ENCODE results near the gene TADA2B.

The TADA2B gene

DNA sequence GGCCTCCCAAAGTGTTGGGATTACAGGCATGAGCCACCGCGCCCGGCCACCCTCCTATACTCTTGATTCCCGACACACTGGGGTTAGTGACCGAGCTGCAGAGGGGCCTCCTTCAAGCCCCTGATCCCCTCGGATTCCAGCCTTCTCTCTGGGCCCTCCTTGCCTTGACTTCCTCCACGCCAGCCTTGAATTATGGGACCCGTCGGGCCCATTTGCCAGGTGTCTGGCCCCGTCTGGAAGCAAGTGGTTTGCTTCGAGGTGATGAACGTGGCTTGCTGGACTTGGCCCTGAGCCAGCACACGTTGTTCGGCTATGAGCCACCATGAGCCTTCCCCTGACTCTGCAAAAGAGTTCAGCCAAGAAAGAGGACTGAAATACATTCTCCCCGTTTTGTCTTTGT lies 62.1 kb downstream of the TADA2B start:
- no peak overlapping the region for H3K4me3 ChIP-seq (ENCODE audit: low read depth, low read length)

DNA sequence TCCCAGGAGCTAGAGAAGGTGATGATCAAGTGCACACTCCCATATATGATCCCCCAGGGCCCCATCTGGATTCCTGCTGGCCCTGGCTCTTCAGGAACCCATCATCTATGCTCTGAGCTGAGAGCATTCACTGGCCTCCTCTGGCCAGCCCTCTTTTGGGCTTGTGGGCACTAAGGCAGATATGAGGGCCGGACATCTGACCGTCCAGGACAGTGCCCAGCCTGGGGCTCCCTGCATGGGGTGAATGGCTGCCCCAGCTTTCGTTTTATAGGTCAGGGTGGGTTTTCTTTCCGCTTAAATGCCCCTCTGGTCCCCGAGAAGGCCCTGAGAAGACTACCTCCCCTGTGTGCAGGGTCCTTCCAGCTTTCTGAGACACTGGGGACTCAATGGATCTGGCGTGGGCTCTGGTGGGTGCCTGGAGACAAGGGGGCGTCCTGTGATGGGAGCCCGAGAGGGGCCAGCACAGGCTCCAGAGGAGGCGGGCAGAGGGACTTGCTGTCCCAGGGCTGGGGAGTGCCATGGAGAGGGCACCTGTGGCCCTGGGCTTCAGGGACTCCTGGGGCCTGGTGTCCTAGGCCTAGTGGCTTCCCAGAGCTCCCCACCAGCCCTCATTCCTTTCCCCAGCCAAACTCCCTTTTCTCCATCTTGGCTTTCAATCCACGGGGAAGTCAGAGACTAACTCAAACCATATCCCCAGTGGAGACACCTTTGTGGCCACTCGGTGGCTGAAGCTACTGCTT lies 64.2 kb downstream of the TADA2B start:
- no peak overlapping the region for H3K4me3 ChIP-seq (ENCODE audit: low read depth, low read length)
